ENCODE measurements around the gene MBTPS2. TPM values are rescaled to one million over a fixed set of nuclear protein-coding genes. Genes with fewer than 3 reads are reported as not detected.
A peak's percentile ranks its signal among the peaks of the same experiment; 100 is the strongest.

The MBTPS2 gene
- total RNA-seq, 2 donors from 2014 or later = 11.2 to 16.9 TPM

GRCh38 chrX:21855937-21856415 is 16.6 kb downstream of the MBTPS2 start, which contains the start of gene YY2:
YY2 (plus strand) TSS chrX:21855987; CDS start chrX:21856485, 498 bp downstream.
- ATAC-seq (ENCODE audit: insufficient number of reproducible peaks, low FRiP score, low read depth) (no peak), DNase-seq (ENCODE audit: low spot score) (no peak)
- no peak within 1 kb of the TSS for H3K4me3 ChIP-seq
- no peaks in the 10 kb centered on the region for H3K9me3 ChIP-seq
- H3K36me3 ChIP-seq = no peaks in the 10 kb centered on the region
- no peaks in the 10 kb centered on the region for H3K4me1 ChIP-seq (ENCODE audit: control insufficient read depth in 1 of 2, low read depth in 2 of 2)
- no peaks in the 10 kb centered on the region for H3K27me3 ChIP-seq (replicated peaks; ENCODE audit: insufficient read depth)
- no peak for TF ChIP-seq CTCF (IDR thresholded peaks at IDR 0.05)
- no peak within 1 kb of the TSS for H3K27ac ChIP-seq

- H3K27me3 ChIP-seq (replicated peaks; ENCODE audit: insufficient read depth) = no peaks in the 10 kb centered on the region
- TF ChIP-seq CTCF (IDR thresholded peaks at IDR 0.05) = no peak
- H3K9me3 ChIP-seq = no peaks in the 10 kb centered on the region
- H3K27ac ChIP-seq = no peak overlapping the region
- no peak overlapping the region for H3K4me3 ChIP-seq
- H3K36me3 ChIP-seq = no peaks in the 10 kb centered on the region
- no peak for DNase-seq (ENCODE audit: low spot score)
- no peaks in the 10 kb centered on the region for H3K4me1 ChIP-seq (ENCODE audit: control insufficient read depth in 1 of 2, low read depth in 2 of 2)
- no peak for ATAC-seq (ENCODE audit: insufficient number of reproducible peaks, low FRiP score, low read depth)
Observed at GRCh38 chrX:21856504-21856903, 17.1 kb downstream of the MBTPS2 start.

- DNase-seq (ENCODE audit: low spot score) = no peak
- no peaks in the 10 kb centered on the region for H3K36me3 ChIP-seq
- no peaks in the 10 kb centered on the region for H3K4me1 ChIP-seq (ENCODE audit: control insufficient read depth in 1 of 2, low read depth in 2 of 2)
- H3K27me3 ChIP-seq (replicated peaks; ENCODE audit: insufficient read depth) = no peaks in the 10 kb centered on the region
- H3K9me3 ChIP-seq = no peaks in the 10 kb centered on the region
- no peak for TF ChIP-seq CTCF (IDR thresholded peaks at IDR 0.05)
- H3K4me3 ChIP-seq = no peak overlapping the region
- no peak for ATAC-seq (ENCODE audit: insufficient number of reproducible peaks, low FRiP score, low read depth)
- no peak overlapping the region for H3K27ac ChIP-seq
Observed at GRCh38 chrX:21863241-21863640, 23.8 kb downstream of the MBTPS2 start.

GRCh38 chrX:21865436-21865835 is 26.0 kb downstream of the MBTPS2 start:
- DNase-seq (ENCODE audit: low spot score) = no peak
- no peak for TF ChIP-seq CTCF (IDR thresholded peaks at IDR 0.05)
- no peaks in the 10 kb centered on the region for H3K9me3 ChIP-seq
- no peak for ATAC-seq (ENCODE audit: insufficient number of reproducible peaks, low FRiP score, low read depth)
- H3K27ac ChIP-seq = peak overlapping the region in 1 of 2 donors; percentile 21
- no peaks in the 10 kb centered on the region for H3K4me1 ChIP-seq (ENCODE audit: control insufficient read depth in 1 of 2, low read depth in 2 of 2)
- no peaks in the 10 kb centered on the region for H3K27me3 ChIP-seq (replicated peaks; ENCODE audit: insufficient read depth)
- H3K4me3 ChIP-seq = no peak overlapping the region
- no peaks in the 10 kb centered on the region for H3K36me3 ChIP-seq

- H3K27me3 ChIP-seq (replicated peaks; ENCODE audit: insufficient read depth) = no peaks in the 10 kb centered on the region
- DNase-seq (ENCODE audit: low spot score) = no peak
- peaks cover 0 to 15% of the 10 kb centered on the region in 2 donors for H3K4me1 ChIP-seq (ENCODE audit: control insufficient read depth in 1 of 2, low read depth in 2 of 2)
- no peak overlapping the region for H3K4me3 ChIP-seq
- TF ChIP-seq CTCF (IDR thresholded peaks at IDR 0.05) = no peak
- peak overlapping the region in 1 of 2 donors; percentile 53 for H3K27ac ChIP-seq
- H3K36me3 ChIP-seq = no peaks in the 10 kb centered on the region
- no peak for ATAC-seq (ENCODE audit: insufficient number of reproducible peaks, low FRiP score, low read depth)
- no peaks in the 10 kb centered on the region for H3K9me3 ChIP-seq
Observed at GRCh38 chrX:21870494-21870893, 31.1 kb downstream of the MBTPS2 start.

Data from thoracic aorta (tissue), 2 donors.